PC-3 (cell line): Measurements from ENCODE around the gene TGFBR3. TPM values are rescaled to one million over a fixed set of nuclear protein-coding genes. Genes with fewer than 3 reads are reported as not detected.

Experiments used
- ATAC-seq: fragments of 200-7000 bp; cut with Tn5 transposase; 2 replicates; pipeline ENCODE4 v1.9.1; 2020; ENCODE audit warnings: mild to moderate bottlenecking, moderate library complexity
- BruUV-seq: library from RNA; stranded (reverse); fragments of 400-500 nt; replicated peaks from 2 replicates; lab custom pipeline; 2021; lab: Mats Ljungman, UMichigan
- CTCF ChIA-PET: fragments of 300-600 bp; sonication (Branson Sonifier 250); formaldehyde crosslinking; loops from one replicate; lab custom pipeline; 2022; ENCODE audit warnings: antibody characterized with exemption; lab: Charles Lee
- POLR2A ChIA-PET: fragments of 300-600 bp; sonication (Branson Sonifier 250); formaldehyde crosslinking; loops from one replicate; lab custom pipeline; 2022; ENCODE audit warnings: antibody characterized with exemption; ENCODE audit not compliant: unreplicated experiment; lab: Charles Lee
- DNase-seq: peaks from one replicate; pipeline ENCODE4 v3.0.0-alpha.2; 2015
- H2AFZ ChIP-seq: fragments of 300-600 bp; sonication (generic); 2 replicates; pipeline ENCODE4 v1.6.0; 2016; ENCODE audit warnings: antibody characterized with exemption, low read length
- H3F3A ChIP-seq: fragments of 300-600 bp; sonication (generic); one replicate; pipeline ENCODE4 v1.6.0; 2017; ENCODE audit warnings: antibody characterized with exemption, low read length, control low read depth, mild to moderate bottlenecking; ENCODE audit not compliant: unreplicated experiment
- H3K27ac ChIP-seq: fragments of 300-600 bp; sonication (generic); 2 replicates; pipeline ENCODE4 v1.5.1; 2016; ENCODE audit warnings: mild to moderate bottlenecking, low read length
- H3K27me3 ChIP-seq: fragments of 300-600 bp; sonication (generic); 2 replicates; pipeline ENCODE4 v1.6.1; 2016; ENCODE audit warnings: low read length, mixed read lengths
- H3K36me3 ChIP-seq: fragments of 300-600 bp; sonication (generic); 2 replicates; pipeline ENCODE4 v1.6.1; 2016; ENCODE audit warnings: low read depth, mixed run types, low read length, mixed read lengths
- H3K4me1 ChIP-seq: fragments of 300-600 bp; sonication (generic); 2 replicates; pipeline ENCODE4 v1.5.1; 2016; ENCODE audit warnings: low read length; ENCODE audit not compliant: insufficient read depth
- H3K4me2 ChIP-seq: fragments of 300-600 bp; sonication (generic); 2 replicates; pipeline ENCODE4 v1.6.0; 2016; ENCODE audit warnings: low read length
- H3K4me3 ChIP-seq: fragments of 300-600 bp; sonication (generic); 2 replicates; pipeline ENCODE4 v1.5.1; 2016; ENCODE audit warnings: mild to moderate bottlenecking, low read length, mixed read lengths
- H3K79me2 ChIP-seq: fragments of 300-600 bp; sonication (generic); 2 replicates; pipeline ENCODE4 v1.6.1; 2017; ENCODE audit warnings: low read length, mixed read lengths
- H3K9ac ChIP-seq: fragments of 300-600 bp; sonication (generic); 2 replicates; pipeline ENCODE4 v1.6.0; 2016; ENCODE audit warnings: mild to moderate bottlenecking, low read length
- H3K9me2 ChIP-seq: fragments of 300-600 bp; sonication (generic); replicated peaks from 2 replicates; pipeline ENCODE4 v1.6.1; 2016; ENCODE audit warnings: mixed run types, low read length, mixed read lengths
- H3K9me3 ChIP-seq: fragments of 300-600 bp; sonication (generic); 2 replicates; pipeline ENCODE4 v1.6.1; 2016; ENCODE audit warnings: low read length, mixed read lengths
- H4K20me1 ChIP-seq: fragments of 300-600 bp; sonication (generic); 2 replicates; pipeline ENCODE4 v1.6.1; 2016; ENCODE audit warnings: low read length, mixed read lengths
- CTCF ChIP-seq: fragments of 300-600 bp; sonication (generic); conservative IDR thresholded peaks from 2 replicates; pipeline ENCODE4 v1.5.1; 2017; ENCODE audit warnings: antibody characterized with exemption, low read depth, mild to moderate bottlenecking, low read length
- EZH2 ChIP-seq: fragments of 300-600 bp; sonication (generic); IDR thresholded peaks from one replicate; pipeline ENCODE4 v1.6.1; 2017; ENCODE audit warnings: antibody characterized with exemption, mild to moderate bottlenecking, low read length; ENCODE audit not compliant: unreplicated experiment
- EZH2phosphoT487 ChIP-seq: fragments of 300-600 bp; sonication (generic); IDR thresholded peaks from 2 replicates; pipeline ENCODE4 v1.6.1; 2018; ENCODE audit warnings: mild to moderate bottlenecking, antibody characterized with exemption, low read length, borderline replicate concordance
- intact Hi-C: fragments of 100-400 bp; cut with micrococcal nuclease; formaldehyde crosslinking; loops from 2 replicates; pipeline ENCODE4 v1.9.0; 2023
- total RNA-seq: library from RNA; depleted of rRNA; stranded (reverse); fragments of >200 nt; gene quantifications from 2 replicates; pipeline ENCODE4 v1.2.3, GENCODE V29; 2014

The TGFBR3 gene
- total RNA-seq, 1 experiment from 2014 or later, result 2.8 TPM

GRCh38 chr1:91833946-91834345 is 52.0 kb downstream of the TGFBR3 start:
- Histone ChIP-seq H3K9ac (no peak overlapping the region), H3F3A (no peaks in the 10 kb centered on the region), H2AFZ (no peak overlapping the region), H3K9me2 (no peaks in the 10 kb centered on the region), H3K79me2 (no peaks in the 10 kb centered on the region), H3K4me2 (no peak overlapping the region), H3K36me3 (no peaks in the 10 kb centered on the region), H3K4me3 (no peak overlapping the region), H3K4me1 (no peaks in the 10 kb centered on the region), H3K27me3 (no peaks in the 10 kb centered on the region), H3K9me3 (no peaks in the 10 kb centered on the region), H3K27ac (no peak overlapping the region), H4K20me1 (no peaks in the 10 kb centered on the region)
- DNase-seq (no peak), ATAC-seq (no peak)
- ChIA-PET POLR2A (no interaction called here), CTCF (no interaction called here)
- intact Hi-C loops, result no loop called here
- no TSS peak for BruUV-seq
- TF ChIP-seq EZH2phosphoT487 (no peak), EZH2 (no peak), CTCF (no peak)

- H4K20me1 ChIP-seq, result no peaks in the 10 kb centered on the region
- TF ChIP-seq EZH2phosphoT487, result no peak
- TF ChIP-seq CTCF, result no peak
- no peak for TF ChIP-seq EZH2
- H3K4me1 ChIP-seq, result no peaks in the 10 kb centered on the region
- no TSS peak for BruUV-seq
- H3K36me3 ChIP-seq, result no peaks in the 10 kb centered on the region
- ChIA-PET POLR2A (no interaction called here), CTCF (no interaction called here)
- H3K27ac ChIP-seq, result no peak overlapping the region
- no peaks in the 10 kb centered on the region for H3F3A ChIP-seq
- no peaks in the 10 kb centered on the region for H3K9me3 ChIP-seq
- no peak overlapping the region for H3K4me2 ChIP-seq
- no peak overlapping the region for H2AFZ ChIP-seq
- no peaks in the 10 kb centered on the region for H3K9me2 ChIP-seq
- H3K9ac ChIP-seq, result no peak overlapping the region
- intact Hi-C loops, result no loop called here
- DNase-seq, result no peak
- no peaks in the 10 kb centered on the region for H3K27me3 ChIP-seq
- H3K4me3 ChIP-seq, result no peak overlapping the region
- no peak for ATAC-seq
- no peaks in the 10 kb centered on the region for H3K79me2 ChIP-seq
Observed at GRCh38 chr1:91831132-91831930, 54.6 kb downstream of the TGFBR3 start.
